Cardiac fibroblast (primary cell): Measurements from ENCODE around the gene SRPK3.

ENCODE experiments used
- DNase-seq, 2 donors: peaks; one replicate each; pipeline versions ENCODE4 v3.0.0 to v3.0.0-alpha.2; 2010; ENCODE audit warnings: low read depth in 2 of 2
- H3K4me3 ChIP-seq, 2 donors: replicated peaks in 1 of 2; 1 replicate in 1 of 2; 2 replicates in 1 of 2; pipeline ENCODE4 v1.5.1; 2011; ENCODE audit warnings: low read depth in 2 of 2, low read length in 2 of 2, mild to moderate bottlenecking in 2 of 2, moderate library complexity in 1 of 2
- TF ChIP-seq, protein P1 (sequence below): IDR thresholded peaks from one replicate; pipeline ENCODE4 v1.5.1; 2011; ENCODE audit warnings: low read depth, mild to moderate bottlenecking, low read length, inconsistent platforms

Gene SRPK3

DNA sequence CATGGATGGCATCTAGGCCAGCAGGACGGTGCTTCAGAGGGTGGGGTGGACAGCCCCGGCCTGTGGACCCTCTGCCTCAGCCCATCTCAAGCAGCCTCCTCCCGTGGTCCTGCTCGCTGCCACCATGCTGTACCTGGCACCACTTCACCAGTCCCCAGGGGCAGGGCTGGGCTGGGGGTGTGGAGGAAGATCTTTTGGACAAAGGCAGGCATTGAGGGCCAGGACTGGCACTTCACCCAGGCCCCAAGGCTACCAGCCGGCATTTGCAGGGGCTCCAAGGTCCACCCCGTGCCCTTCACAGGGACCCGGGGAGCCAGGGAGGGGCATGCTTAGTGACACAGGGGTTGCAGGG lies 16.1 kb upstream of the SRPK3 start:
- H3K4me3 ChIP-seq: peak overlapping the region; percentile 28 to 50
- TF ChIP-seq, protein P1, sequence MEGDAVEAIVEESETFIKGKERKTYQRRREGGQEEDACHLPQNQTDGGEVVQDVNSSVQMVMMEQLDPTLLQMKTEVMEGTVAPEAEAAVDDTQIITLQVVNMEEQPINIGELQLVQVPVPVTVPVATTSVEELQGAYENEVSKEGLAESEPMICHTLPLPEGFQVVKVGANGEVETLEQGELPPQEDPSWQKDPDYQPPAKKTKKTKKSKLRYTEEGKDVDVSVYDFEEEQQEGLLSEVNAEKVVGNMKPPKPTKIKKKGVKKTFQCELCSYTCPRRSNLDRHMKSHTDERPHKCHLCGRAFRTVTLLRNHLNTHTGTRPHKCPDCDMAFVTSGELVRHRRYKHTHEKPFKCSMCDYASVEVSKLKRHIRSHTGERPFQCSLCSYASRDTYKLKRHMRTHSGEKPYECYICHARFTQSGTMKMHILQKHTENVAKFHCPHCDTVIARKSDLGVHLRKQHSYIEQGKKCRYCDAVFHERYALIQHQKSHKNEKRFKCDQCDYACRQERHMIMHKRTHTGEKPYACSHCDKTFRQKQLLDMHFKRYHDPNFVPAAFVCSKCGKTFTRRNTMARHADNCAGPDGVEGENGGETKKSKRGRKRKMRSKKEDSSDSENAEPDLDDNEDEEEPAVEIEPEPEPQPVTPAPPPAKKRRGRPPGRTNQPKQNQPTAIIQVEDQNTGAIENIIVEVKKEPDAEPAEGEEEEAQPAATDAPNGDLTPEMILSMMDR: no peak

DNA sequence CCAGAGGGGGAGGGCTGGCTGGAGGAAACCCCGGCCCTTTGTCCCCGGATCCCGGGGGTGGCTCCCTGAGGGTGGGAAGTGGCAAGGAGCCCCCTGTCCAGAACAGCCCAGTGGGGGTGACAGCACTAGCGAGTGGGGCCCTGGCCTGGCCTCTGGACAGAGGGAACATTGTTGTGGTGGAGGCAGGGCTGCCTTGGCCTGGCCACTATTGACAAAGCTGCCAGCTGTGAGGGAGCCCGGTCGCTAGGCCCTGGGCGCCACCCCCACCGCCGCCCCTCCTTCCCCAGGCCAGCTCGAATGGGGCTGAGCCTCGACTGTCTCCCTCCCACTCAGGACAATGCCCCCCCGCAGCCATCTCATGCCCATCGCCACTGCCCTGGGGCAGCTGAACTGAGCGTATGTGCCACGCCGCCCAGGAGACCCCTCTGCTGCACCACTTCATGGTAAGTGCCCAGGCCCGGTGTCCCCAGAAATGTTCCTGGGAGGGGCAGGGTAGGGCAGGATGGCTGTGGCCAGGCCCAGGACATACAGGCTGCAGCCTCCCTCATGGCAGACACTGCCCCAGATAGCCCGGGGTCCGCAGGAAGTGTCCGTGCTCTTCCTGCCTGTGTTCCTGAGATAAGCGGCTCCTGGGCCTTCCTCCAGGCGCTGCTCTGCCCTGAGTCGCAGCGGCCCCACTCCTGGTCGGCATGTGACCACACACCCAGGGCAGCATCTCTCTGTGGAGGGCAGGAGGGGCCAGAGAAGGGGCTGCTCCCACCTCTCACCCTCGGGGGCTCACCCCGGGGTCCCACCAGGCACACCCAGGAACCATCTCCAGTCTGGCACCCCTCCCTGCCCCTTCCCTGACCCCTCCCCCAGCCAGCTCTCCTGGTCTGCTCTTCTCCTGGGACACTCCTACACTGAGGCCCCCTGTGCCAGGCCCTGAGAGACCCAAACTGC lies 15.4 kb upstream of the SRPK3 start:
- DNase-seq: peak in 1 of 2 donors; percentile 21

More for the DNA sequence above, 16.1 kb upstream of the SRPK3 start:
- DNase-seq: no peak

DNA sequence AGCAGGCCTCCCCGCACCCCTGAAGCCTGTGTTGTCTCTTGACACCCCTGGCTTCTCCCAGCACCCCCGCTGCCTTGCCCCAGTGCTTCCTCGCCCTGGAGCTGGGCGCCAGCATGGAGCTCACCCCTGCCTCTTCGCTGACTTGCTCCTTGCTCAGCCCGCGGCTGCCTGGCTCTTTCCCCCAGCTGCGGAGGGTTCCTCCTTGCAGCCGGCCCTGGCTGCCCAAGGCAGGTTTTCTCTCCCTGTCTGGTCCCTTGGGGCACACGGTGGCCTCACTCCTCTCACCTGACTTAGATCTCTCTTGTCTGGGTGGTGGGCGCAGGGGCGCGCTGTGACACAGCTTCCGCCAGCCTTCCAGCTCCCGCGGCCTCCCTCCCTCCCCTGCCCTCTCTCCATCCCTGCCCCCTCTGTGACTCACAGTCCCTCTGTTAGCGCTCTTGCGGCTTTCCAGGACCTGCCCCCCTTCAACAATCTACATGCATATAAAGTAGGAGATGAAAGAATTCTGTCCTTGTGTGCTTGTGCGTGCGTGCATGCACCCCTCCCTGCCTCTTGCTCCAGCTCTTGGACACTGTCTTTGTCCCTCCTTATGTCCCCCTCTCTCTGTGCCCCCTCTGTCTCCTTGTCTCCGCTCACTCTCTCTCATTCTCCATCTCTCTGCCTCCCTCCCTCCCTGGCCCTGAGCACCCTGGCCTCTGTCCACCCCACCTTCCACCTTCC lies 14.6 kb upstream of the SRPK3 start:
- peak; percentile 59 to 70 for DNase-seq
- H3K4me3 ChIP-seq: peak overlapping the region; percentile 19 to 50
- TF ChIP-seq, protein P1: no peak

More for the DNA sequence above, 15.4 kb upstream of the SRPK3 start:
- TF ChIP-seq, protein P1: no peak
- peak overlapping the region; percentile 19 to 50 for H3K4me3 ChIP-seq

DNA sequence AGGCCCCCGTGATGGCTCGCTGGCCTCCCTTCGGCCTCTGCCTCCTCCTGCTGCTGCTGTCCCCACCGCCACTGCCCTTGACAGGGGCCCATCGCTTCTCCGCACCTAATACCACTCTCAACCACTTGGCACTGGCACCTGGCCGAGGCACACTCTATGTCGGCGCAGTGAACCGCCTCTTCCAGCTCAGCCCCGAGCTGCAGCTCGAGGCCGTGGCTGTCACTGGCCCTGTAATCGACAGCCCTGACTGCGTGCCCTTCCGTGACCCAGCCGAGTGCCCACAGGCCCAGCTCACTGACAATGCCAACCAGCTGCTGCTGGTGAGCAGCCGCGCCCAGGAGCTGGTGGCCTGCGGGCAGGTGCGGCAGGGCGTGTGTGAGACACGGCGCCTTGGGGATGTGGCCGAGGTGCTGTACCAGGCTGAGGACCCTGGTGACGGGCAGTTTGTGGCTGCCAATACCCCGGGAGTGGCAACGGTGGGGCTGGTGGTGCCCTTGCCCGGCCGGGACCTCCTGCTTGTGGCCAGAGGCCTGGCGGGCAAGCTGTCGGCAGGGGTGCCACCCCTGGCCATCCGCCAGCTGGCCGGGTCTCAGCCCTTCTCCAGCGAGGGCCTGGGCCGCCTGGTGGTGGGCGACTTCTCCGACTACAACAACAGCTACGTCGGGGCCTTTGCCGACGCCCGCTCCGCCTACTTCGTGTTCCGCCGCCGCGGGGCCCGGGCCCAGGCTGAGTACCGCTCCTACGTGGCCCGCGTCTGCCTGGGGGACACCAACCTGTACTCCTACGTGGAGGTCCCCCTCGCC lies 13.8 kb upstream of the SRPK3 start:
- DNase-seq: no peak
- TF ChIP-seq, protein P1: no peak
- H3K4me3 ChIP-seq: no peak overlapping the region

DNA sequence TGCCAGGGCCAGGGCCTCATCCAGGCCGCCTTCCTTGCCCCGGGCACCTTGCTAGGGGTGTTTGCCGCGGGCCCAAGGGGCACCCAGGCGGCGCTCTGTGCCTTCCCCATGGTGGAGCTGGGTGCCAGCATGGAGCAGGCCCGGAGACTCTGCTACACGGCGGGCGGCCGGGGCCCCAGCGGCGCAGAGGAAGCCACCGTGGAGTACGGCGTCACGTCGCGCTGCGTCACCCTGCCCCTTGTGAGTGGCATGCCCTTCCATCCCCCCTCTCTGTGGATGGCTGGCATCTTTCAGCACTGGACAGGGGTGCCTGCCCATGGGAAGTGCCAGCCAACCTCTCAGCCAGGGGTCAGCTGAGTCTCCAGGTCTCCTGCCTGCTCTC lies 13.2 kb upstream of the SRPK3 start:
- no peak overlapping the region for H3K4me3 ChIP-seq
- TF ChIP-seq, protein P1: no peak
- DNase-seq: no peak
